GM23248 (cell line): ENCODE data around the gene FRMD1. TPM values are rescaled to one million over a fixed set of nuclear protein-coding genes. Genes with fewer than 3 reads are reported as not detected.

Experiments
- DNase-seq: peaks from one replicate; pipeline ENCODE4 v3.0.0-alpha.2; 2015
- H2AFZ ChIP-seq: fragments of 200-600 bp; sonication (generic); 2 replicates; pipeline ENCODE4 v1.6.1; 2016; ENCODE audit warnings: antibody characterized with exemption
- H3F3A ChIP-seq: fragments of 200-600 bp; sonication (generic); 2 replicates; pipeline ENCODE4 v1.6.1; 2016; ENCODE audit warnings: mild to moderate bottlenecking, antibody characterized with exemption, mixed run types; ENCODE audit not compliant: insufficient read depth
- H3K27ac ChIP-seq: fragments of 200-600 bp; sonication (generic); 2 replicates; pipeline ENCODE4 v1.5.1; 2016; ENCODE audit warnings: mild to moderate bottlenecking
- H3K27me3 ChIP-seq: fragments of 200-600 bp; sonication (generic); replicated peaks from 2 replicates; pipeline ENCODE4 v1.6.1; 2016; ENCODE audit warnings: mild to moderate bottlenecking; ENCODE audit not compliant: insufficient read depth
- H3K36me3 ChIP-seq: fragments of 200-600 bp; sonication (generic); 2 replicates; pipeline ENCODE4 v1.6.1; 2016; ENCODE audit warnings: low read depth, mild to moderate bottlenecking
- H3K4me1 ChIP-seq: fragments of 200-600 bp; sonication (generic); 2 replicates; pipeline ENCODE4 v1.6.1; 2016; ENCODE audit warnings: mild to moderate bottlenecking; ENCODE audit not compliant: insufficient read depth
- H3K4me2 ChIP-seq: fragments of 200-600 bp; sonication (generic); one replicate; pipeline ENCODE4 v1.6.1; 2016; ENCODE audit warnings: mild to moderate bottlenecking; ENCODE audit not compliant: unreplicated experiment
- H3K4me3 ChIP-seq: fragments of 200-600 bp; sonication (generic); 2 replicates; pipeline ENCODE4 v1.5.1; 2016; ENCODE audit warnings: mild to moderate bottlenecking
- H3K79me2 ChIP-seq: fragments of 200-600 bp; sonication (generic); 2 replicates; pipeline ENCODE4 v1.6.1; 2016; ENCODE audit warnings: mild to moderate bottlenecking; ENCODE audit not compliant: insufficient read depth
- H3K9ac ChIP-seq: fragments of 200-600 bp; sonication (generic); 2 replicates; pipeline ENCODE4 v1.6.1; 2016; ENCODE audit warnings: mild to moderate bottlenecking
- H3K9me2 ChIP-seq: fragments of 200-600 bp; sonication (generic); 2 replicates; pipeline ENCODE4 v1.6.1; 2016; ENCODE audit warnings: mixed run types, mild to moderate bottlenecking, moderate library complexity; ENCODE audit not compliant: insufficient read depth
- H3K9me3 ChIP-seq: fragments of 200-600 bp; sonication (generic); one replicate; pipeline ENCODE4 v1.6.1; 2017; ENCODE audit warnings: low read depth
- H4K20me1 ChIP-seq: fragments of 200-600 bp; sonication (generic); 2 replicates; pipeline ENCODE4 v1.6.0; 2016; ENCODE audit not compliant: insufficient read depth
- EZH2 ChIP-seq: fragments of 200-600 bp; sonication (generic); IDR thresholded peaks from 2 replicates; pipeline ENCODE4 v1.6.1; 2018; ENCODE audit warnings: antibody characterized with exemption, mild to moderate bottlenecking; ENCODE audit not compliant: insufficient read depth, poor library complexity, severe bottlenecking
- EZH2phosphoT487 ChIP-seq: fragments of 200-600 bp; sonication (generic); IDR thresholded peaks from 2 replicates; pipeline ENCODE4 v1.6.1; 2018; ENCODE audit warnings: antibody characterized with exemption, moderate library complexity, mild to moderate bottlenecking, low read depth; ENCODE audit not compliant: insufficient read depth
- WGBS, 2 experiments: methylation state at CpG; one replicate each; pipeline ENCODE4 v1.1.6; 2015 to 2017; ENCODE audit warnings: low lambda C conversion rate in 2 of 2, low coverage in 1 of 2; ENCODE audit errors: missing lambda C conversion rate in 2 of 2; 5-methylcytosine and 5-hydroxymethylcytosine counted together
- in situ Hi-C: fragments of 300-500 bp; cut with MboI; formaldehyde crosslinking; loops from 2 replicates; pipeline ENCODE4 v1.15.0; 2020
- polyA plus RNA-seq: library from polyadenylated mRNA; unstranded; fragments of >200 nt; fragmentation: Nextera tagmentation; extraction: Ambion mirVana; gene quantifications from 2 replicates; pipeline ENCODE4 v1.2.1, GENCODE V29; 2016
- total RNA-seq: library from RNA; depleted of rRNA; stranded (reverse); fragments of >200 nt; shearing (Covaris generic); gene quantifications from 2 replicates; pipeline ENCODE4 v1.2.3, GENCODE V29; 2014

The FRMD1 gene
- total and polyA plus RNA-seq, 2 experiments from 2014 or later, result not detected

GRCh38 chr6:168122521-168122920 lies 43.5 kb upstream of the FRMD1 start:
- Histone ChIP-seq H2AFZ (no peak overlapping the region), H3K36me3 (no peaks in the 10 kb centered on the region), H3K9ac (no peak overlapping the region), H4K20me1 (no peaks in the 10 kb centered on the region), H3K4me1 (no peaks in the 10 kb centered on the region), H3K27me3 (peaks cover 7% of the 10 kb centered on the region; the same call in 1 of the 2 replicates), H3K9me2 (no peaks in the 10 kb centered on the region), H3K9me3 (no peaks in the 10 kb centered on the region), H3K27ac (no peak overlapping the region), H3F3A (no peaks in the 10 kb centered on the region), H3K4me2 (no peak overlapping the region), H3K79me2 (no peaks in the 10 kb centered on the region), H3K4me3 (no peak overlapping the region)
- DNase-seq, result no peak
- in situ Hi-C loops, result loop anchor here (10.0 kb wide), 1 partner anchor 208 kb away; no protein-coding TSS in a partner anchor
- WGBS, 2 experiments, result 46 to 53% methylated on average over 9 of the region's 9 CpGs
- no peak for TF ChIP-seq EZH2phosphoT487
- TF ChIP-seq EZH2, result no peak

- Histone ChIP-seq H2AFZ (no peak overlapping the region), H3F3A (no peaks in the 10 kb centered on the region), H3K4me2 (no peak overlapping the region), H3K79me2 (no peaks in the 10 kb centered on the region), H3K9ac (no peak overlapping the region), H3K4me1 (no peaks in the 10 kb centered on the region), H3K36me3 (no peaks in the 10 kb centered on the region), H3K4me3 (no peak overlapping the region), H4K20me1 (no peaks in the 10 kb centered on the region), H3K27ac (no peak overlapping the region), H3K9me2 (no peaks in the 10 kb centered on the region), H3K27me3 (peaks cover 7% of the 10 kb centered on the region; the same call in 1 of the 2 replicates), H3K9me3 (no peaks in the 10 kb centered on the region)
- WGBS, 2 experiments, result 85 to 91% methylated on average over 14 of the region's 14 CpGs
- in situ Hi-C loops, result loop anchor here (10.0 kb wide), 1 partner anchor 207 kb away; no protein-coding TSS in a partner anchor
- TF ChIP-seq EZH2 (no peak), EZH2phosphoT487 (no peak)
- no peak for DNase-seq
These were observed 43.0 kb upstream of the FRMD1 start for GRCh38 chr6:168122011-168122410.

- Histone ChIP-seq H3F3A (no peaks in the 10 kb centered on the region), H3K9me2 (no peaks in the 10 kb centered on the region), H3K4me3 (no peak overlapping the region), H3K79me2 (no peaks in the 10 kb centered on the region), H4K20me1 (no peaks in the 10 kb centered on the region), H2AFZ (no peak overlapping the region), H3K27ac (no peak overlapping the region), H3K4me2 (no peak overlapping the region), H3K9ac (no peak overlapping the region), H3K36me3 (no peaks in the 10 kb centered on the region), H3K9me3 (no peaks in the 10 kb centered on the region), H3K4me1 (no peaks in the 10 kb centered on the region), H3K27me3 (peaks cover 7% of the 10 kb centered on the region; the same call in 1 of the 2 replicates)
- TF ChIP-seq EZH2 (no peak), EZH2phosphoT487 (no peak)
- no peak for DNase-seq
- WGBS, 2 experiments, result 75 to 77% methylated on average over 8 of the region's 8 CpGs
- in situ Hi-C loops, result loop anchor here (10.0 kb wide), 1 partner anchor 206 kb away; no protein-coding TSS in a partner anchor
These were observed 42.3 kb upstream of the FRMD1 start for GRCh38 chr6:168121303-168121665.

GRCh38 chr6:168120390-168121302 lies 41.6 kb upstream of the FRMD1 start:
- H3K9me2 ChIP-seq, result no peaks in the 10 kb centered on the region
- no peak overlapping the region for H2AFZ ChIP-seq
- no peaks in the 10 kb centered on the region for H3K4me1 ChIP-seq
- no peak for DNase-seq
- no peaks in the 10 kb centered on the region for H3K9me3 ChIP-seq
- WGBS, 2 experiments, result 58% methylated on average over 15 of the region's 15 CpGs
- no peaks in the 10 kb centered on the region for H4K20me1 ChIP-seq
- no peak overlapping the region for H3K4me3 ChIP-seq
- H3K27ac ChIP-seq, result no peak overlapping the region
- H3K79me2 ChIP-seq, result no peaks in the 10 kb centered on the region
- no peak overlapping the region for H3K9ac ChIP-seq
- peaks cover 7% of the 10 kb centered on the region; the same call in 1 of the 2 replicates for H3K27me3 ChIP-seq
- no peak for TF ChIP-seq EZH2phosphoT487
- no peak for TF ChIP-seq EZH2
- in situ Hi-C loops, result loop anchor here (10.0 kb wide), 1 partner anchor 206 kb away; no protein-coding TSS in a partner anchor
- H3K4me2 ChIP-seq, result no peak overlapping the region
- no peaks in the 10 kb centered on the region for H3K36me3 ChIP-seq
- H3F3A ChIP-seq, result no peaks in the 10 kb centered on the region
